Measurements from ENCODE around the gene HLCS.

Gene HLCS

DNA sequence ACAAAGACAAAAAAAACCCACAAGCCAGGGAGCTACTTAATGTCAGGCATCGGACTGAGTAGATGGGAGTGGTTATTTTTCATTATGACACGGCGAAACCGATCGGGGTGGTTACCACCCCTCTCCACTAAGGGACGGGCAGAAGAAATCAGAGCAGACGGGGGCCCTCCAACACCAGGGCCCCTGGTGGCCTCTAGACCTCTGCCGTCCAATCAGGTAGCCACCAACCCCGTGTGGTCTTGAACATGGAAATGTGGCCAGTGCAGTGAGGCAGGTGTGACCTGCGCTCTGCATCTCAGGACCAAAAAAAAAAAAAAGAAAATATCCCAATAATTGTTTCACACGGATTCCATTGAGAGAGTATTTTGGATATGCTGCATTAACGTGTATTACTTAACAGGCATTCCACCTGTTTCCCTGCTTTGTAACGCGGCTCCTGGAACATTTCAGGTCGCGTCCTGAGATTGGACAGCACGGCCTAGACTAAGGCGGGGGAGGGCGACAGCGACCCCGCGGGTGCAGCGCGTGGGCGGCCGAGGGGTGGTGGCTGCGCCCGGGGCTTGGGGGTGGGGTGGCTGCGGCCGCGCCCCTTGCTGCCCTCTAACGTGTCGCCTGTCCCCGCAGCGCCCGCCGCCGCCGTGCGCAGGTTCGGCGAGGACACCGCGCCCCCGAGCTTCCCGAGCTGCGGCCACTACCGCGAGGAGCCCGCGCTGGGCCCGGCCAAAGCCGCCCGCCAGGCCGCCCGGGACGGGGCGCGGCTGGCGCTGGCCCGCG is 219.2 kb downstream of the HLCS start:
- DNase-seq (ENCODE audit: low read depth in 2 of 2): no peak

DNA sequence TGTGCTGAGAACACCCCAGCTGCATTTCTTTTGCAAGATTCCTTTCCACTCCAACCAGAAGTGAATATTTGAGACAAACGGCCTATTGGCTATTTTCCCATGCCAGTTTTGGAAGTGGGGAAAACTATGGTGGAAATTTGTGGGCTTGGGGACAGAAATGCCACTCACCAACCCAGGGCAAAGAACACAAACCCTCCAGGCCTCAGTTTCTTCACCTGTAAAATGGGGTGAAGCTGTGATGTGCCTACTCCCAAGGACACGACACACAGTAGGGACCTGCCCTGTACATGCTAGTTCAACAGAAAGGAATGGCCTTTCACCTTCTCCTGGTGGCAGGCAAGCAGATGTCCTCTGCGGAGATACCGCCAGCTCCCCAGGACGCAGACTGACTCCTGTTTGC is 221.0 kb downstream of the HLCS start:
- DNase-seq (ENCODE audit: low read depth in 2 of 2): no peak

DNA sequence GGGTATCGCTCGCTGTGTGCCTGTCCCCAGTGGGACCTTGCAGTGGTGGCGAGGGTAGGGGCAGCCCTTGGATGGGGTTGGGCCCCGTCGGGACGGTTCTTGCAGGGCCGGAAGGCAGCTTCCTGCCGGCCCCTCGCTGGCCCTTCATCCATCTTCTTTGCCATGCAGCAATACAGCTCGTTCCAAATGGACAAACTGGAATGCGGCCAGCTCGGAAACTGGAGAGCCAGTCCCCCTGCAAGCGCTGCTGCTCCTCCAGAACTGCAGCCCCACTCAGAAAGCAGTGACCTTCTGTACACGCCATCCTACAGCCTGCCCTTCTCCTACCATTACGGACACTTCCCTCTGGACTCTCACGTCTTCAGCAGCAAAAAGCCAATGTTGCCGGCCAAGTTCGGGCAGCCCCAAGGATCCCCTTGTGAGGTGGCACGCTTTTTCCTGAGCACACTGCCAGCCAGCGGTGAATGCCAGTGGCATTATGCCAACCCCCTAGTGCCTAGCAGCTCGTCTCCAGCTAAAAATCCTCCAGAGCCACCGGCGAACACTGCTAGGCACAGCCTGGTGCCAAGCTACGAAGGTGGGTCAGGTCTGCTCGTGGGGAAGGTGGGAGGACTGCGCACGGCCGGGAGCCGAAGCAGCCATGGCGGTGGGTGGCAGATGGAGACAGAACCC is 221.8 kb downstream of the HLCS start:
- DNase-seq (ENCODE audit: low read depth in 2 of 2): no peak

- no peak for DNase-seq (ENCODE audit: low read depth in 2 of 2)
These were observed 222.3 kb downstream of the HLCS start for GRCh38 chr21:36744190-36744559.

DNA sequence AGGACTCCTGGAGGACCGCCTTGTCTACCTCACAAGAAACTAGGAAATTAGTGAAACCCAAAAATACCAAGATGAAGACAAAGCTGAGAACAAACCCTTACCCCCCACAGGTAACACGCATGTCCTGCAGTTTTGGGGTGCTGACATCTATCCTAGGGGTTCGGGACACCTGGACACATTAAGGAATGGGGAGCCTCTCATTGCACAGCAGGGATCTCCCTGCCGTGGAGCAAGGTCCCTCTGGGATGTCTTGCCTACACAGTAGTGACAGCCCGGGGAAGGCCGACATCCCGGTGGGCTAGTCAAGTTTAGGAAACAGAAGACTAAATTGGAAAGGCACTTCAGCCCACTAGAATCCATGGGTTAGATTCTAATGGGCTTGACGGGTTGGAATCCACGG is 223.0 kb downstream of the HLCS start:
- DNase-seq (ENCODE audit: low read depth in 2 of 2): no peak

DNA sequence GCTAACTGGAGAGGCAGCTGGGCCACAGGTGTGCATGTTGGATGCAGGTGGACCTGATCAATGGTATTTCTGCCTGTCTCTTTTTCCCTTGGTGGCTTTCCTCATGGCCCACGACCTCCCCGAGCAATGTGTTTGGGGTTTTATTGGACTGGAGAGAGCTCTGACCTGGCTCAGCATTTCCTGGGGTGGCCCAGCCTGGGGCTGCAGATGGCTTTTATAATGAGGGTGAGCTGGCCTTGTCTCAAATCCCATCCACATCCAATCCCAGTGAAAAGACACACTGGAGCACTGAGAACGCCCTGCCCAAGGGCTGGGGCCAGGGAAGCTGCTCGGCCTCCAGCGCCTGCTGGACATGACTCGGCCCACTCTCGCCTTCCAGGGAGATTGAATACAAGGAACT is 223.5 kb downstream of the HLCS start:
- DNase-seq (ENCODE audit: low read depth in 2 of 2): no peak

DNA sequence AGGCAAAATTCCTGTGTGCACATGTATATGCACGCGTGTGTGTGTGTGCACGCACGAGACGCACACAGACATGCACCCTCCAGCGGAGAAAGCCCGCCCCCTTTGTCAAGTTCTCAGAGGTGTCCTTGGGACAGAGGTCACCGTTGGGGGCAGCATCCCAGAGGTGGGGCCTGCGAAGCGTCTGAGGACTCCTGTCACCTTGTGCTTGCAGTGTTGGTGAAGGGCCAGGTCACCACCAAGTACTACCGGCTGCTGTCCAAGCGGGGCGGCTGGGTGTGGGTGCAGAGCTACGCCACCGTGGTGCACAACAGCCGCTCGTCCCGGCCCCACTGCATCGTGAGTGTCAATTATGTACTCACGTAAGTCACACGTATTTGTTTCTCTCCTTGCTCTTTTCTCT is 225.0 kb downstream of the HLCS start:
- DNase-seq (ENCODE audit: low read depth in 2 of 2): no peak

- no peak for DNase-seq (ENCODE audit: low read depth in 2 of 2)
These were observed 227.9 kb downstream of the HLCS start for GRCh38 chr21:36738489-36739126.

- no peak for DNase-seq (ENCODE audit: low read depth in 2 of 2)
These were observed 230.6 kb downstream of the HLCS start for GRCh38 chr21:36735724-36736320.

GRCh38 chr21:36735201-36735515 is 231.3 kb downstream of the HLCS start:
- DNase-seq (ENCODE audit: low read depth in 2 of 2): no peak

- no peak for DNase-seq (ENCODE audit: low read depth in 2 of 2)
These were observed 231.9 kb downstream of the HLCS start for GRCh38 chr21:36734367-36735200.

GRCh38 chr21:36733857-36734256 is 232.6 kb downstream of the HLCS start:
- DNase-seq (ENCODE audit: low read depth in 2 of 2): no peak

DNA sequence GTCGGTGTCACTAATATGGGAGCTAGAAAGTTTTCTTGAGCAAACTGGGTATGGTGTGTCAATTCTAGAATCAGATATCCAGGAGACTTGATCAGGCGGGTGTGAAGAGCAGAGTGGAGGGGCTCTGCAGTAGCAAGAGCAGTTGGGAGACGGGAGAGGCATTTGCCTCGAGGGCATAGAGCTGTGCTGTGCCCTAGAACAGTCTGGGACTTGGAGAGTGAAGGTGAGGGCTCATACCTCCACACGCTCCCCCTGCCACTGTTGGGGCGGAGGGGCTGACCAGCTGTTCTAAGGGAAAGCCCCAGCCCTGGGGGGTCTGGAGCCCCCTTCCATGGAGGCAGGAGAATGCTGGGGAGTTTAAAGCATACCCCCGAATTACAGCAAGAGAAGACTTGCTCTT is 233.7 kb downstream of the HLCS start:
- DNase-seq (ENCODE audit: low read depth in 2 of 2): no peak

GRCh38 chr21:36732217-36732616 is 234.3 kb downstream of the HLCS start:
- no peak for DNase-seq (ENCODE audit: low read depth in 2 of 2)

GRCh38 chr21:36730291-36731281 is 235.9 kb downstream of the HLCS start:
- no peak for DNase-seq (ENCODE audit: low read depth in 2 of 2)

- DNase-seq (ENCODE audit: low read depth in 2 of 2): no peak
These were observed 237.0 kb downstream of the HLCS start for GRCh38 chr21:36729310-36729970.

- no peak for DNase-seq (ENCODE audit: low read depth in 2 of 2)
These were observed 237.9 kb downstream of the HLCS start for GRCh38 chr21:36728371-36729111.

DNA sequence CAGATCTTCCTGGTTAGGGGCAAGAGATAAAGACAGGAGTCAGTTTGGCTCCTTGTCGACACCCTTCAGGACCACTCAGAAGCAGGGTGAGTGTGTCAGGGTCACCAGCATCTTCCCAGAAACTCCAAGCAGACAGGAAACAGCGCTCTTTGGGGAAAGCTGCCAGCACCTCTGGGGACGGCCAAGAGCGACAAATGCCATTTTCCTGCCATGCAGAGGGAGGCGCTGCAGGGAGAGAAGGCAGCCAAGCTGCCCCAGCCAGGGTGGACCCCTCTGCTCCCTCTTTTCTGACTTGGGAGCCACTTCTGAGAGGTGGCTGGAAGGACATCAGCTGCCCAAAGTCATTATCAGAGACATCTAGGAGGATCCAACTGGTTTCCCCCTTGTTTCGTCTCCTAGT is 238.6 kb downstream of the HLCS start:
- DNase-seq (ENCODE audit: low read depth in 2 of 2): no peak

DNA sequence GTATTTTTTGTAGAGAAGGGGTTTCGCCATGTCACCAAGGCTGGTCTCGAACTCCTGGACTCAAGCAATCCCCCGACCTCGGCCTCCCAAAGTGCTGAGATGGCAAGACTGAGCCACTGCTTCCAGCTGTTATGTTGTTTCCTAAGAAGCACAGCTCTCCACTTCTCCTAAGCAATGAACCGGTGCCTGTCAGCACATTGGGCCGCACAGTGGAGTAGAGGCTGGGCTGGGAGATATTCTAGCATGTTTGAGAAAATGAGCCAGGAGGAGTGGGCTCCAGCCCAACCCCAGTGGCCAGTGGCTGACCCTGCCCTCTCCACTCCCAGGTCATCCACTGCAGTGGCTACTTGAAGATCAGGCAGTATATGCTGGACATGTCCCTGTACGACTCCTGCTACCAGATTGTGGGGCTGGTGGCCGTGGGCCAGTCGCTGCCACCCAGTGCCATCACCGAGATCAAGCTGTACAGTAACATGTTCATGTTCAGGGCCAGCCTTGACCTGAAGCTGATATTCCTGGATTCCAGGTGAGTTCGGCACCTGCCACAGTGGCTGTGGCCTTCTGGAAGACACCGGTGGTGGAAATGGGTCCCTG is 240.6 kb downstream of the HLCS start:
- DNase-seq (ENCODE audit: low read depth in 2 of 2): no peak

Measured in stimulated activated CD4-positive, alpha-beta T cell treated with anti-CD3 and anti-CD28 coated beads, Interleukin-15, amount 100 ng/mL, for 48 hours (primary cell).